Astrocyte of the cerebellum (primary cell): ENCODE measurements around the gene COL11A2.

Source experiments
- DNase-seq: peaks from one replicate; pipeline ENCODE4 v3.0.0-alpha.2; 2011; ENCODE audit warnings: low read depth
- H3K4me3 ChIP-seq: 2 replicates; pipeline ENCODE4 v1.5.1; 2011; ENCODE audit warnings: mild to moderate bottlenecking, low read depth, low read length, moderate library complexity
- CTCF ChIP-seq: IDR thresholded peaks from 2 replicates; pipeline ENCODE4 v1.5.1; 2012; ENCODE audit warnings: low read length, low read depth, moderate library complexity, mild to moderate bottlenecking; ENCODE audit errors: missing control alignments
- in situ Hi-C: cut with HindIII; loops from 2 replicates; pipeline ENCODE4 v1.10.0; 2017; ENCODE audit warnings: low sequenced_read_pairs

COL11A2 gene

GRCh38 chr6:33203443-33204164 lies 11.3 kb upstream of the COL11A2 start:
- H3K4me3 ChIP-seq = no peak overlapping the region
- in situ Hi-C loops = no loop called here
- DNase-seq = no peak
- no peak for TF ChIP-seq CTCF

- TF ChIP-seq CTCF = no peak
- no peak overlapping the region for H3K4me3 ChIP-seq
- in situ Hi-C loops = no loop called here
- no peak for DNase-seq
Observed at GRCh38 chr6:33202799-33203198, 10.5 kb upstream of the COL11A2 start.

GRCh38 chr6:33201935-33202334 lies 9.7 kb upstream of the COL11A2 start:
- TF ChIP-seq CTCF = no peak
- DNase-seq = no peak
- peak overlapping the region; percentile 79 for H3K4me3 ChIP-seq
- in situ Hi-C loops = no loop called here

GRCh38 chr6:33201147-33201545 lies 8.9 kb upstream of the COL11A2 start:
- DNase-seq = no peak
- no peak for TF ChIP-seq CTCF
- peak overlapping the region; percentile 79 for H3K4me3 ChIP-seq
- in situ Hi-C loops = no loop called here

GRCh38 chr6:33200219-33201146 lies 8.2 kb upstream of the COL11A2 start, which contains the start of the genes RXRB and SLC39A7:
Gene RXRB, minus strand, starts transcription at chr6:33200665. Its CDS starts 189 bp downstream, at chr6:33200476.
Gene SLC39A7, plus strand, starts transcription at chr6:33200867. Its CDS starts 379 bp downstream, at chr6:33201246.
- in situ Hi-C loops = no loop called here
- H3K4me3 ChIP-seq = peak within 1 kb of the TSS; percentile 79
- no peak for TF ChIP-seq CTCF
- DNase-seq = peak; percentile 100

- DNase-seq = no peak
- H3K4me3 ChIP-seq = peak overlapping the region; percentile 79
- in situ Hi-C loops = no loop called here
- no peak for TF ChIP-seq CTCF
Observed at GRCh38 chr6:33199687-33200218, 7.5 kb upstream of the COL11A2 start.
